ENCODE data around the gene RPL35.
A peak's percentile ranks its signal among the peaks of the same experiment; 100 is the strongest.

DNA sequence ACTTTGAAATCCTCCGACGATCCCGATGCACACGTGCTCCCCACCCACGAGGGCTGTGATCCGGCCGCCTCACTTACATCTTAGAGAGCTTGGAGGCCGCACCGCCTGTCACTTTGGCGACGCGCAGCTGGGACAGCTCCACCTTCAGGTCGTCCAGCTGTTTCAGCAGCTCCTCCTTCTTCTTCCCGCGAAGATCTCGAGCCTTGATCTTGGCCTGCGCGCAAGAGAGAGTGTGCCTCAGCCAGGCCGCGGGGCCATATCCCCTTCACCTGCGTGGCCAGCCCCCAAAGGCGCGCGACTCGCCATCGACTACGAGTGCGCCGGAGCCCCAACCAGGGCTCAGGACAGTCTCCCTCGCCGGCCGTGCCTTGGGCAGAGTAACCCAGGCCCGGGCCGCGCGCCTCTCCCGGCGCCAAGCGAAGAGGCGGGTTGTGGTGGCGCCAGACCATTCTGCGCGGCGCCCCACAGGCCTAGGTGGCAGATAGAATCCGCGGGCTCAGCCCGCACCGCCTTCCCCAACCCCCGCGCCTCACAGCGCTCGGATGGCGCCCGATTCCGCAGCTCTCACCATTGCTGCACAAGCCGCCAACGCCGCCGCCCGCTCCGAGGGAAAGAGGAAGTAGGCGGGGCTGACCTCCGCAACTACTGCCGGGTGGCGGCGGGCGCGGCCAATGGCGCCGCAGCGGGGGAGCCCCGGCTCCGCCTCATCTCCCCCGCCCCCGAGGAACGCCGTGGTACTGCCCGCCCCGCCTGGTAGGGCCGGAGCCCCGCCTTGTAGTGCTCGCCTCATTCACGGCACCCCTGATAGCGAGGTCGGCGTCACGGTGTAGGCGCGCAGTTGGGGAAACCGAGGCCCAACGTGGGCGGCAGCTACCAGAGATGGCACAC, at the start of gene RPL35, which contains the start of gene ARPC5L:
- TF ChIP-seq RELA (IDR thresholded peaks at IDR 0.05; ENCODE audit: borderline replicate concordance, partially characterized antibody) (peak; percentile 71), SP1 (IDR thresholded peaks at IDR 0.05; ENCODE audit: low read depth, low read length) (peak; percentile 94), HCFC1 (IDR thresholded peaks at IDR 0.05; ENCODE audit: low read length) (peak; percentile 71), ASH2L (IDR thresholded peaks at IDR 0.05; ENCODE audit: borderline replicate concordance, low read depth) (peak; percentile 93), TCF12 (IDR thresholded peaks at IDR 0.05; ENCODE audit: low read depth, low read length) (peak; percentile 78; the same call in 1 of the 2 replicates)

Measured in GM12878 (cell line).